ENCODE data around the gene SH3PXD2A.

The SH3PXD2A gene

GRCh38 chr10:103602852-103603155, 252.6 kb downstream of the SH3PXD2A start:
- no peak overlapping the region for H3K4me3 ChIP-seq (ENCODE audit: low read depth, low read length)
- DNase-seq (ENCODE audit: low read depth, low spot score) = no peak
- in situ Hi-C loops (cut with HindIII; ENCODE audit: low sequenced_read_pairs) = no loop called here
- TF ChIP-seq CTCF (IDR thresholded peaks at IDR 0.05; ENCODE audit: low read depth, low read length) = no peak

DNA sequence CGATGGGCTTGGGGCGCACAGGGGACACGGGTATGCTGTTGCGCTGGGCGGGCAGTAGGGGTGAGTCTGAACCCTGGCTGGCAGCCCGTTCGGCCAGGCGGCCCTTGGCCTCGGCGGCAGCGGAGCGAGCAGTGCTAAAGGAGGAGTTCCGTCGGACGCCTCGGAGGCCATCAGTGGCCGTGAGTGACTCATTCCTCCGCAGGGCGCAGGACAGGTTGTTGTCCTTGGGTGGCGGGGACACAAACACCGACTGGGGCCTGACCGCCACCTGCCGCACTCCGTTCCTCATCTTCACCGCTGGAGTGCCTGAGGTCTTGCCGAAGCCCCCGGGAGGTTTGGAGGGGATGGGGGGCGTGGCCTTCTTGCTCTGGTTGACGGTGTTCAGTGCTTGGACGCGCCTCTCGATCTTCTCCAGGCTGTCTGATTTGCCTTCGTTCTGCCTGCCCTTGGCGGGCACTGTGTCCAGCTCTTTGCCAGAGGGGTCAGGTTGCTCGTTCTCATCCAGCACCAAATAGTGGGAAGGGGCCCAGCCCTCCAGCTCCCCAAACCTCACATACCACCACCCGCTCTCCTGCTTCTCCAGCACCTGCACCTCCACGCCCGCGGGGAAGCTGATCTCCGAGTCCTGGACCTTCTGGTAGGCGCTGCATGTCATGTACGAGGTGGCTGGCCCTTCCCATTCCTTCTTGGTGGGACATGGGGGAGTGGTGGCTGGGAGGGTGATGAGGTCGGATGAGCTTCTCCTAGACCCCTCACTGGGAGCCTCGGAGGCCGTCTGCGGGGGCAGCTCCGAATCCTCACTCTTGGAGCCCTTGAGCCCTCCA, 253.1 kb downstream of the SH3PXD2A start:
- no peak for DNase-seq (ENCODE audit: low read depth, low spot score)
- H3K4me3 ChIP-seq (ENCODE audit: low read depth, low read length) = no peak overlapping the region
- in situ Hi-C loops (cut with HindIII; ENCODE audit: low sequenced_read_pairs) = no loop called here
- TF ChIP-seq CTCF (IDR thresholded peaks at IDR 0.05; ENCODE audit: low read depth, low read length) = no peak

DNA sequence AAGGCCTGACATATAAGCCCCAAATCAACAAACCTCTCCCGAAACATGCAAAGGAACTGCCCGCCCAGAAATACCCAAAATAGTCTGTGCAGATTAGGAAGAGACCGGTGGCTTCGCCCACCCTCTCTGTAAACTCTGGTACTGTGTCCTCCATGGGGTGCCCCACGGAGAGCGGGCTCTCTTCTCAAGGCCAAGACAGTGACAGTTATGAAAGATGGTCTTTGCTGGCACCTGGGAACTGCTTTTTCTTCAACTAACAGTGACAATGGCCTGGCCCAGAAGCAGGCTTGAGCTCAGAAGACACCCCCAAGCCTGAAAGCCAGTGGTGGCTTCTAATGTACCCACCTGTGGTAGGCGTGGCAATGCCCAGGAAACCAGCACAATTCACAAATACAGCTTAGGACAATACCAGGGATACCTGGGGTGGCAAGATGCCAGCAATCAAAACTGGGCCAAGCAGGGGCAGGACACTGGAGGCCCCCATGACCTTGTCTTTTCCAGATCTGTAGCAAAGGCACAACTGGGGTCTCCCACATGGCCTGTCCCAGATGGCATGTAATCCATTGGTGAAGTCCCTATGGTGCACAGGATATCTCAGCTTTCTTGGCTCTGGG, 254.3 kb downstream of the SH3PXD2A start:
- TF ChIP-seq CTCF (IDR thresholded peaks at IDR 0.05; ENCODE audit: low read depth, low read length) = no peak
- in situ Hi-C loops (cut with HindIII; ENCODE audit: low sequenced_read_pairs) = no loop called here

GRCh38 chr10:103600325-103600724, 255.1 kb downstream of the SH3PXD2A start:
- TF ChIP-seq CTCF (IDR thresholded peaks at IDR 0.05; ENCODE audit: low read depth, low read length) = no peak
- no peak overlapping the region for H3K4me3 ChIP-seq (ENCODE audit: low read depth, low read length)
- in situ Hi-C loops (cut with HindIII; ENCODE audit: low sequenced_read_pairs) = no loop called here
- no peak for DNase-seq (ENCODE audit: low read depth, low spot score)

More for the DNA sequence above, 254.3 kb downstream of the SH3PXD2A start:
- H3K4me3 ChIP-seq (ENCODE audit: low read depth, low read length) = no peak overlapping the region
- DNase-seq (ENCODE audit: low read depth, low spot score) = no peak

- no peak for DNase-seq (ENCODE audit: low read depth, low spot score)
- H3K4me3 ChIP-seq (ENCODE audit: low read depth, low read length) = no peak overlapping the region
- in situ Hi-C loops (cut with HindIII; ENCODE audit: low sequenced_read_pairs) = no loop called here
- no peak for TF ChIP-seq CTCF (IDR thresholded peaks at IDR 0.05; ENCODE audit: low read depth, low read length)
These were observed 255.5 kb downstream of the SH3PXD2A start for GRCh38 chr10:103599907-103600306.

- no peak overlapping the region for H3K4me3 ChIP-seq (ENCODE audit: low read depth, low read length)
- no peak for DNase-seq (ENCODE audit: low read depth, low spot score)
- in situ Hi-C loops (cut with HindIII; ENCODE audit: low sequenced_read_pairs) = no loop called here
- no peak for TF ChIP-seq CTCF (IDR thresholded peaks at IDR 0.05; ENCODE audit: low read depth, low read length)
These were observed 256.2 kb downstream of the SH3PXD2A start for GRCh38 chr10:103599211-103599610.
